RWPE2 (cell line): Measurements from ENCODE around the gene EFNA5.
"Not testable (repeated sequence)": the region's sequence is repeated elsewhere in the genome, so short reads cannot be mapped to it uniquely, and the experiment has no call there.

Source experiments
- ATAC-seq: fragments of 200-7000 bp; cut with Tn5 transposase; 3 replicates; pipeline ENCODE4 v1.9.1; 2021; ENCODE audit warnings: low read depth
- DNase-seq: peaks from one replicate; pipeline ENCODE4 v3.0.0-alpha.2; 2020; ENCODE audit warnings: low spot score
- H3K27ac ChIP-seq: fragments of 450-650 bp; 2 replicates; pipeline ENCODE4 v1.5.1; 2017; ENCODE audit warnings: mild to moderate bottlenecking; ENCODE audit not compliant: poor library complexity, severe bottlenecking
- H3K27me3 ChIP-seq: fragments of 250-450 bp; sonication (Bioruptor Pico); 2 replicates; pipeline ENCODE4 v1.5.1; 2021; ENCODE audit warnings: mild to moderate bottlenecking, moderate library complexity; ENCODE audit not compliant: insufficient read depth, poor library complexity, severe bottlenecking
- H3K36me3 ChIP-seq: fragments of 250-450 bp; sonication (Bioruptor Pico); 2 replicates; pipeline ENCODE4 v1.5.1; 2020; ENCODE audit warnings: low read depth, mild to moderate bottlenecking, moderate library complexity
- H3K4me1 ChIP-seq: fragments of 250-450 bp; sonication (Bioruptor Pico); 2 replicates; pipeline ENCODE4 v1.5.1; 2021; ENCODE audit warnings: mild to moderate bottlenecking, moderate library complexity; ENCODE audit not compliant: insufficient read depth, poor library complexity, severe bottlenecking
- H3K4me3 ChIP-seq: fragments of 250-450 bp; sonication (Bioruptor Pico); 2 replicates; pipeline ENCODE4 v1.5.1; 2021; ENCODE audit warnings: mild to moderate bottlenecking, moderate library complexity; ENCODE audit not compliant: severe bottlenecking
- H3K9me3 ChIP-seq: fragments of 250-450 bp; sonication (Bioruptor Pico); 2 replicates; pipeline ENCODE4 v1.5.1; 2021; ENCODE audit warnings: mild to moderate bottlenecking, moderate library complexity; ENCODE audit not compliant: severe bottlenecking
- TF ChIP-seq, protein P1 (sequence below): fragments of 450-650 bp; IDR thresholded peaks from one replicate; pipeline ENCODE4 v1.5.1; 2017; ENCODE audit warnings: mild to moderate bottlenecking, moderate library complexity; ENCODE audit not compliant: poor library complexity, severe bottlenecking

EFNA5 gene

DNA sequence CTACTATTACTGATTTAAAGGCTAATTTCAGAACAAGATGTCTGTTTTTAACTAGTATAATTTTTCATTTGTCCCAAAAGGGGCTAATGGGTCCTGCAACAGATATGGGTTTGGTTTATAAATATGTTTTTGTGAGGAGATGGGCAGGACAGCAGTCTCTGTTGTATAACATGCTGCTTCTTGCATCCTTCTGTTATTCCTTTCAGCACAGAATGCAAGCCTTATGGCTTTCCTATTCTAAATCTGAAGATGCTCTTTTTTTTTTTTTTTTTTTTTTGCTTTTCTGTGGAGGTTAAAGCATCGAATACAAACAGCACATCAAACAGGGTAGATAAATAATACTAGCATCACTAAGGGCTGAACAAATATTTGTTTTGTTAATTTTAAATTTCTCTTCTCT, 235.7 kb downstream of the EFNA5 start:
- Histone ChIP-seq H3K36me3 (no peaks in the 10 kb centered on the region), H3K9me3 (no peaks in the 10 kb centered on the region), H3K27me3 (no peaks in the 10 kb centered on the region), H3K27ac (no peak overlapping the region), H3K4me1 (peaks cover 14% of the 10 kb centered on the region), H3K4me3 (no peak overlapping the region)
- ATAC-seq (no peak), DNase-seq (no peak)
- TF ChIP-seq, protein P1, sequence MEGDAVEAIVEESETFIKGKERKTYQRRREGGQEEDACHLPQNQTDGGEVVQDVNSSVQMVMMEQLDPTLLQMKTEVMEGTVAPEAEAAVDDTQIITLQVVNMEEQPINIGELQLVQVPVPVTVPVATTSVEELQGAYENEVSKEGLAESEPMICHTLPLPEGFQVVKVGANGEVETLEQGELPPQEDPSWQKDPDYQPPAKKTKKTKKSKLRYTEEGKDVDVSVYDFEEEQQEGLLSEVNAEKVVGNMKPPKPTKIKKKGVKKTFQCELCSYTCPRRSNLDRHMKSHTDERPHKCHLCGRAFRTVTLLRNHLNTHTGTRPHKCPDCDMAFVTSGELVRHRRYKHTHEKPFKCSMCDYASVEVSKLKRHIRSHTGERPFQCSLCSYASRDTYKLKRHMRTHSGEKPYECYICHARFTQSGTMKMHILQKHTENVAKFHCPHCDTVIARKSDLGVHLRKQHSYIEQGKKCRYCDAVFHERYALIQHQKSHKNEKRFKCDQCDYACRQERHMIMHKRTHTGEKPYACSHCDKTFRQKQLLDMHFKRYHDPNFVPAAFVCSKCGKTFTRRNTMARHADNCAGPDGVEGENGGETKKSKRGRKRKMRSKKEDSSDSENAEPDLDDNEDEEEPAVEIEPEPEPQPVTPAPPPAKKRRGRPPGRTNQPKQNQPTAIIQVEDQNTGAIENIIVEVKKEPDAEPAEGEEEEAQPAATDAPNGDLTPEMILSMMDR = no peak

DNA sequence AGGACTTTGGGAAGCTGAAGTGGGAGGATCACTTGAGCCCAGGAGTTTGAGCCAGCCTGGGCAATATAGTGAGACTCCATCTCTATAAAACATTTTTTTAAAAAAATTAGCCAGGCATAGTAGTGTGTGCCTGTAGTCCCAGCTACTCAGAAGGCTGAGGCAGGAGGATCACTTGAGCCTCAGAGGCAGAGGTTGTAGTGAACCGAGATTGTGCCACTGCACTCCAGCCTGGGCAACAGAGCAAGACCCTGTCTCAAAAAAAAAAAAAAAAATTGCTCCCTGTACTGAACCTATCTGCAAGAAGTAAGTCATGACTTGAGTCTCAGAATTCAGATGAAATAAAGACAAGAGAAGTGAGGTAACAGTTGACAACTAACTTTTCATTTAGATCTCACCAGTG, 237.1 kb downstream of the EFNA5 start:
- H3K4me1 ChIP-seq = peaks cover 14% of the 10 kb centered on the region
- ATAC-seq, H3K27ac ChIP-seq, H3K9me3 ChIP-seq, H3K36me3 ChIP-seq, H3K4me3 ChIP-seq, DNase-seq, H3K27me3 ChIP-seq: not testable (repeated sequence)

DNA sequence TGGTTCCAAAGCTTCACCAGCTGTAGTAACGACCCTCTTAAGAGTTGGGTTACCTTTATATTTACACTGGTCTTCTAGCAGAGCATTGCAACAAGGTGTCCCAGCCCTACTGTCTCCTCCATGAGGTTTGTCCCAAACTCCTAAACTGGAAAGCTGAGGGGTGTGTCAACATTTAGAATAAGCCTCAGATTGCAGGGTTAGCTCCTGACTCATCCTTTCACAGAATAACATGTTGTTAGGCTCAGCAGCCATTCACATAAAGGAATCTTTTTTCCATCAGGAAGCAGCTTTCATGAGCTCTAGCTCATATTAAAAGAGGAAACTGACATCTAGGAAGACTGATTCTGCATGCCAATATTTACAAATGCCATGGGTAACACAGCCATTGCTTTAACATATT, 238.7 kb downstream of the EFNA5 start:
- peaks cover 14% of the 10 kb centered on the region for H3K4me1 ChIP-seq
- TF ChIP-seq, protein P1 = no peak
- H3K27ac ChIP-seq = peak overlapping the region; percentile 31
- no peak overlapping the region for H3K4me3 ChIP-seq
- ATAC-seq (peak; percentile 95), DNase-seq (no peak)
- no peaks in the 10 kb centered on the region for H3K9me3 ChIP-seq
- H3K27me3 ChIP-seq = no peaks in the 10 kb centered on the region
- peaks cover 3% of the 10 kb centered on the region; the same call in 1 of the 2 replicates for H3K36me3 ChIP-seq

DNA sequence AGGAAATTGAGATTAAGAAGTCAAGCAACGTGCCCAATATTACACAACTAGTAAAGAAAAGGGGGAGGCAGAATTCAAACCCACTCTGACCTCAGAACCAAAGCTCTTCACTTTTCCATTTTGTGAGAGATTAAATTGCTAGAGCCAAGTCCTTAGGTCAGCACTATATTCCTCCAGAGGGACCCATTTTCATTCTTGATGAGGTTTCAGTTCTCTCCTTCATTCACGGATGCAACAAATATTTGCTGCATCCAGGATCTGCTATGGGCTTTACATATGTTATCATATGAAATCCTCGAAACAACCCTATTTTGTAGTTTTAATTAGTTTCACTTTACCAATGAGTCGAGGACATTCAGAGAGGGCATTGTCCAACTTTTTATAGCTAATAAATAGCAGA, 239.2 kb downstream of the EFNA5 start:
- H3K36me3 ChIP-seq = peaks cover 4% of the 10 kb centered on the region; the same call in 1 of the 2 replicates
- H3K27me3 ChIP-seq = no peaks in the 10 kb centered on the region
- no peaks in the 10 kb centered on the region for H3K9me3 ChIP-seq
- TF ChIP-seq, protein P1 = no peak
- DNase-seq (no peak), ATAC-seq (no peak)
- H3K27ac ChIP-seq = peak overlapping the region; percentile 31
- no peak overlapping the region for H3K4me3 ChIP-seq
- H3K4me1 ChIP-seq = peaks cover 19% of the 10 kb centered on the region

DNA sequence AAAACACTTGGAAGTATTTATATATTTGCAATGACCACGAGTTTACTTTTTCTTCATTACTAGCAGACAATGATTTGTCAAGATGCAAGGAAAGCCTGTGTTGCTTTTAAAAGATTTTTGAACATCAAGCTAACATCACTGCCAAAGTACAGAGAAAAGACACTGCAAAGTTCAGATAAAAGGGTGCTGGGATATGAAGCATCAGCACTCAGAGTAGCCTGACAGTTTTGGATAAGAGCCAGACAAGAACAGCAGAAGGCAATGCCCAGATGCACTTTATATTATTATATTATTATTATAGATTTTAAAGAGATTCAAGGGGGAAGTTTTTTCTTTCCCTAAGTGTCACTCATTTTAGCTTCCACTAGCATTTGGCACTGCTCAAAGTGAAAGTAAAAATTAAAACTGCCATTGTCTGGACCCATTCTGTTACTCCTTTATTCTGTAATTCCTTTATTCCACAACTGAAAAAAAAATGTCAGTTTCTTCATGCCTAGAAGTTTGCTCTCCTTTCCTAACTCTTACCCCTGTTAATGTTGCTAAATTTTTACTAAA, 240.6 kb downstream of the EFNA5 start:
- H3K36me3 ChIP-seq = peaks cover 4% of the 10 kb centered on the region; the same call in 1 of the 2 replicates
- ATAC-seq (no peak), DNase-seq (no peak)
- no peak overlapping the region for H3K27ac ChIP-seq
- no peaks in the 10 kb centered on the region for H3K9me3 ChIP-seq
- no peaks in the 10 kb centered on the region for H3K27me3 ChIP-seq
- no peak overlapping the region for H3K4me3 ChIP-seq
- peaks cover 33% of the 10 kb centered on the region for H3K4me1 ChIP-seq
- TF ChIP-seq, protein P1 = no peak
